Measurements from ENCODE around the gene NT5C1A.

Gene NT5C1A

DNA sequence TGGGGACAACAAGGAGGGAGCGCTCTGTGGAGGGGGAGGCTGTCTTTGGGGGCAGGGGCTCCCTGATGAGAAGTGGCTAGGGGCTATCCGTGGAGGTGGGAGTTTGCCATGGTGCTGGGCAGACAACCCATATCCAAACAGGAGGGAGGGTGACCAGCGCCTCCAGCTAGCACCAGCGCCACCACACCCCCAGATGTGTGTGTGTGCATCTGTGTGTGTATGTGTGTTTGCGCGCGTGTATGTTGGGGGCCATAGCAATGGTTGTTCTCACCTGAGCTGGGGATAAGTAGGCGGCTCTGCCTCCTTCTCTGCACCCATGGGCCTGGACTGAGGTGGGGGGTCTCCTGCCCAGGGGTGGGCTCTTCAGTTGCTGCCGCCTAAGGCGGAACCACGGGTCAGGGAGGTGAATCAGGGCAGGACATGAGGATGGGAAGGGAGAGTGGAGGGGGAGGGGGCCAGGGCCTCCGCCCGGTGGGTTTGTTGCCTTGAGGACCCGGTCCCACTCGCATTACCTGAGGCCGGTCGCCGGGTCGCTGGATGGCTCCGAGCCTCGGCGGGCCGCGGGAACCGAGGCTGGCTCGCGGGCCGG lies 19.0 kb upstream of the NT5C1A start:
- H3K4me3 ChIP-seq (ENCODE audit: low read length): peak overlapping the region; percentile 38
- DNase-seq (ENCODE audit: low read depth, low spot score): no peak

DNA sequence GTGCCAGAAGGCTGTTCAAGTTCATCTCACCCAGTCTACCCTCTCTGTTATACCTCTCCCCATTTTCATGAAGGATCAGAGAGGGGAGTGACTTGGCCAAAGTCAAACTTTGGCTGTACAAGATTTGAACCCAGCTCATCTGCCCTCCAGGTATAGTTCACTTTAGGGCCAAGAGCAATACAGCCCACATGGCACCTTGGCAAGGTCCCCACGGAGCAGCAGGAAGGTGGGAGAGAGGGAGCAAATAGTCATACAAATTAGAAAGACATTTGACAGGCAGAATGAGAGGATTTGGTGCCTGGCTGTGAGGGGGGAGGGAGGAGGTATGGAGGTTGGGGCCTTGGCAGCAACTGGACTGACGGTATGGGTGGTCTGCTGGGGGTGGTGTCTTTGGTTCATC lies 18.3 kb upstream of the NT5C1A start:
- DNase-seq (ENCODE audit: low read depth, low spot score): no peak
- no peak overlapping the region for H3K4me3 ChIP-seq (ENCODE audit: low read length)

DNA sequence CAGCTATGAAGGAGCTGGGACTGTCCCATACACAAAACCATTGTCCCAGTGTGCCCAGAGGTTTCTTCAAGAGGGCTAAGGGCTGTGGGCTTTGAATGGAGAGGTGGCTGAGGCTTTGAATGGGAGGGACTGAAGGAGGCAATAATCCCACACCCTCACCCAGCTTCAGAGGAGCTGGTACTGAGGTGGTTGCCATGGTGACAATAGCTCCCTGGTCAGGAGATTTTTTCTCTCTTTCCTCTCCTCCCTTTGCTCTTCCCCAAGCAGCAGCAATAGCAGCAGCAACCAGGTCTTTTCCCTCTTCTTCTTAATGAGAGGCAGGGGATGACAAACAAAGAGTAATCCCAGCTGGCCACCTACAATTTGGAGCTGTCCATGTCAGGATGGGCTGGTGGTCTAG lies 17.7 kb upstream of the NT5C1A start:
- H3K4me3 ChIP-seq (ENCODE audit: low read length): no peak overlapping the region
- DNase-seq (ENCODE audit: low read depth, low spot score): no peak

DNA sequence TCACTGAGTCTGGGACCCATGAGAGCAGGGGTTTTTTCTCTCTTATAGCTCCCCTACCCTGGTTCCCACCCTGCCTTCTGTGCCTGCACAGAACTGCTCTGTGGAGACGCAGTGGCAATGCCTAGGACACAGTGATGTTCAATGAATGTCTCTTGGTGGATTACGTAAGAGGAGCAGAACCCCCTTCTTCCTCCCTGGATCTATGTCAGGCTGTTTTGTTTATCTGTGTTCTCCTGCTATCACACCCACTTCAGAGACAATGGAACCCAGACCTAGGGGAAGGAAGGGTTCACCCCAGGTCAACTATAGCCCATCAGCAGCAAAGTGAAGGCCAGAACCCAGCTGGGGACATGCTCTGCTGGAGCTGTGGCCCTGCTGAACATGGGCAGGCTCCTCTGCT lies 17.3 kb upstream of the NT5C1A start:
- no peak for DNase-seq (ENCODE audit: low read depth, low spot score)
- no peak overlapping the region for H3K4me3 ChIP-seq (ENCODE audit: low read length)

DNA sequence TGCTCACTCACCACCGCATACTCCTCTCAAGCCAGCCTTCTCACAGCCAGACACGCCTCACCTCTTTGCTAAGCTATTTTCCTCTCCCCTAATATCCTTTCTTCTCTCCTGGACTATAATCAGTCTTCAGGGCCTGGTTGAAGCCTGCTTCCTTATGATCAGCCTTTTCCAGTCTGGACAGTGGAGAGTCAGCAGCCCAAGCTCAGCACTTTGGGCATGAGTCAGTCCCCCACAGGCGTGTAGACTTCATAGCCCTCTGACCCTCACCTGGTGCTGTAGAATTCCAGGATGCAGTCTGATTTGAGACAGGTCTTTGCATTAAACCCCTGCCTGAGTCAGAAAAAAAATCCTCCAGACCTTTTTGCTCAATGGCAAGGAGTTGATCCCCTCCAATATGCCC lies 16.8 kb upstream of the NT5C1A start:
- no peak overlapping the region for H3K4me3 ChIP-seq (ENCODE audit: low read length)
- DNase-seq (ENCODE audit: low read depth, low spot score): no peak

DNA sequence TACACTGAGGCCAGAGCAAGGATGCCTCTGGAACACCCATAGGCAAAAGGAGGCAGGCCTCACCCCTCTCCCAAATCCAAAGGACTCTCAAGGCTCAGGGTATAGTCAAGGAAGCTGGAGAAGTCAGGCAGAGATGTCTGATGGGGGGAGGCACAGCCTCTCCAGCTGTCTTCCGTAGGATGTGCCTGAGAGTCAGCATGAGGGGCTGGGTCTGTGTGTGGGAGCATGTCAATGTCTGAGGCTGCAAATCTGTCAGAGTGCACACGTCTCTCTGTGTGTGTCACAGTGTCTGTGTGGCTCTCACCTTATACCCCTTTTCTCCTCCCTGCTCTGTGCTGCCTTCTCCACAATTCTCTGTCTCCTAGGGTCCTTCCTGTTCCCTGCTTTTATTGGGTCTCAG lies 15.3 kb upstream of the NT5C1A start:
- DNase-seq (ENCODE audit: low read depth, low spot score): no peak
- no peak overlapping the region for H3K4me3 ChIP-seq (ENCODE audit: low read length)

DNA sequence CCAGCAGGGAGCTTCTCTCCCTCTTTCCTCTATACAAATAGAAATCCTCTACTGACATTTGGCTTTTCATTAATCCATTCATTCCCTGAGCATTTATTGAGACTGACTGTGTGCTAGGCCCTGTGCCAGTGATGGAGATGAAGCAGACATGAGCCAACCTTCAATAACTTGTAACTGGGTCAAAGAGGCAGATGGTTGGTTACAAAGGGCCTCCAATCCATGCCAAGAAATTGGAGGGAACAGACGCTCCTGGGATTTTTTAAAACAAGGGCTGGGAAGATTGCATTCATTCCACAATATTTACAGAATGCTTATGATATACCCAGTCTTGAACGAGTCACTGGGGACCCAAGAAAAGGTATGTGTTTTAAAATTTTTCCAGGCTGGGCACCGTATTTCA lies 13.2 kb upstream of the NT5C1A start:
- no peak overlapping the region for H3K4me3 ChIP-seq (ENCODE audit: low read length)
- DNase-seq (ENCODE audit: low read depth, low spot score): no peak

DNA sequence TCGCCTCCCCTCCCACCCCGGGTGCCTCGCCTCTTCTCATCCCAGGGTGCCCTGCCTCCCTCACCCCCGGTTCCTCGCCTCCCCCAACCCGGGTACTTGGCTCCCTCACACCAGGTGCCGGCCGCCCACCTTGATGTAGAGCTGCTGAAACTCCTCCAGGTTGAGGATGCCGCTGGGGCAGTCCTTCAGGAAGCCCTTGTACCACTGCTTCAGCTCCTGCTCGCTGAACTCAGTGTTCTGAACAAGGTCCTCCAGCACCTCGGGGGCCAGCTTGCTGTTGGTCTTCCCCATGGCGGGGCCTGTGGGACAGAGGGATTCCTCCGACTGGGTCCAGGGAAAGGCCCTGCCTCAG lies 12.4 kb upstream of the NT5C1A start:
- no peak for DNase-seq (ENCODE audit: low read depth, low spot score)
- no peak overlapping the region for H3K4me3 ChIP-seq (ENCODE audit: low read length)

DNA sequence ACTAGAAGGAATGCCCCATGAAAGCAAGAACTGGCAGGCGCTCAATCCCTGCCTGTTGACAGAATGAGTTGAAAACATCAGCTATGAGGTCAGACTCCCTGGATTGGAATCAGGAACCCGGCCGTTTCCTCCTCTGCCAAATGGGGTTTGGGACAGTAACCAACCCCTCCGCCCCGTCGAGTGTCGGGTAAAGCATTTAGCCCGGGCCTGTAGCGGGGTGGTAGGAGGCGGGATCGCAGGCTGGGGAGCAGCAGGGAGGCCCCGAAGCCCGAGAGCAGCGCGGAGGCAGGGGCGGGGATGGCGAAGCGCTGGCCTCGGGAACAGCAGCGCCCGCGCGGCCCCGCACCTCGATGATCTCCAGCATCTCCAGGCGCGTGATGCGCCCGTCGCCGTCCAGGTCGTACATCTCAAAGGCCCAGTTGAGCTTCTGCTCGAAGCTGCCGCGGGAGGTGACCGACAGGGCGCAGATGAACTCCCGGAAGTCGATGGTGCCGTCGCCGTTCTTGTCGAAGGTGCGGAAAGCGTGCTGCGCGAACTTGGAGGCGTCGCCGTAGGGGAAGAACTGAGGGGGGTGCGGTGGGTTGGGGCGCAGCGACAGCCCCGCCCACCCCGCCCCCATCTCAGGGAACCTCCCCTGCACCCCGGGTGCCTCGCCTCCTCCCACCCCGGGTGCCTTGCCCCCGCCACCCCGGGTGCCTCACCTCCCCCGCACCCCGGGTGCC lies 11.8 kb upstream of the NT5C1A start:
- no peak for DNase-seq (ENCODE audit: low read depth, low spot score)
- H3K4me3 ChIP-seq (ENCODE audit: low read length): no peak overlapping the region

DNA sequence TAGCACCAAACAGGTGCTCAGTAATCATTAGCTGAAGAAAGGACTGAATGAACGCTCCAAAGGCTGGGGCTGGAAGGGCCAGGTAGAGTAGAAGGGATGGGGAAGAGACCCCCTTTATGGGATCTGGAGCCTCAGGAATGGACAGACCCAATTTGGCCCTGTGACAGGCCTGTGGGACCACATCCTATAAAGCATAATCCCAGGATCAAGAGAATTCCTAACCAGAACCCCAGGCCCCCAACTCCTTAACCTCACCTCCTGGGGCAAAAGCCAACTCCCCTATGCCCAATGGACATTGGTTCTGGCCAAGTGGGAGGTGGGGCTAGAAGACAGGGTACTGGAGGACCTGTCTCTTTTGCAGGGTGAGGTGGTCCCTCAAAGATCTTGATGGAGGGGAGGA lies 10.1 kb upstream of the NT5C1A start:
- H3K4me3 ChIP-seq (ENCODE audit: low read length): no peak overlapping the region
- DNase-seq (ENCODE audit: low read depth, low spot score): no peak

DNA sequence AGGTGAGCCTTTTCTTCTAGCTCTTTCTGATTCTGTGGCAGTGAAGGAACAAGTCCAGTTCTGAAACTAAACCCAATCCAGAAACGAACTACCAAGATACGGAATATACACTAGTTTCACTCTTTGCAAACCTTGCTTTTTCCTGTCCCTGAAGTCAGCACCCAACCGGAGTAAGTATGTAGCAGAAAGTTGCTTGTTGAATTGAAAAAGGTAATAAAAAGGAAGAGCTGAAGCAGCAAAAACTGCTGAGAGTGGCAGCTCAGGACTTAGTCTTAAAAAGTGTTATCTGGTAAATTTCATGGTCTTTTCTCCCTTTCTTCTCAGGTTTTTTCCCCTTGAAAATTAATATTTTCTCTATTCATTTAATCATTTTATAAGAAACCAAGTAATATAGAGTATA lies 9.4 kb upstream of the NT5C1A start:
- DNase-seq (ENCODE audit: low read depth, low spot score): no peak
- H3K4me3 ChIP-seq (ENCODE audit: low read length): no peak overlapping the region

DNA sequence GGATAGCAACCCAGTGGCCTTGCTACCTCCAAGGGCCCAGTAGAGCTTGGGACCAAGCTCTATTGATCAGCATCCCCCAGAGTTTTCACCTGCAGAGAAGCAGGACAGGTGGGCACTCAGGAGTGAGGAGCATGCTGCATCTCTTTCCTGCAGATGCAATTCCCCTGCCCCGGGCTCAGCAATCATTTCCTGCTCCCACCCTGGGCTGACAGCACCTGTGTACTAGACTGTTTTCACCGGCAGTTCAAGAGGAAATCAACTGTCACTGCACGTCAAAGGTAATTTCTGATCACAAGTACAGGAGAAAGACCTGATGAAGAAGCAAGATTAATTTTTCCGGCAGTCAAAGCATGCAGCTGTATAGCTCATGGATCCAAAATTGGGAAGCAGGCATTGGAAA lies 8.8 kb upstream of the NT5C1A start:
- DNase-seq (ENCODE audit: low read depth, low spot score): peak; percentile 27
- no peak overlapping the region for H3K4me3 ChIP-seq (ENCODE audit: low read length)

DNA sequence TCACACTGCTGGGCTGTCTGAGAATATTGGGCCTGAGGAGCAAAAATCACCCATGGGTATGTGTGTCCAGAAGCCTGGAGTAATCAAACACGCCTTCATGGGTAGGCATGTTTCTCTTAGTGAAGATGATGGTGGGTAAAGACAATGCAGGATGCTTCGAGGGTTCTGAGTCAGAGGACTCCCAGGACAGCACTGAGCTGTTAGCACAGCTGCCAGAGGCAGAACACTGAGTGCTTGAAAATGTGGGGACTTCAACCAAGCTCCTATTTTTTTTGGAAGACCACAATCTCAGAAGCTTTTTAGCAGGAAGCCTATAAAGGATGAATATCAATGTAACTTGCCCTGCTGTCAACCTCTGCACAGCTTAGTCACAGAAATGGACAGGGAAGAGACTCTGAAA lies 7.9 kb upstream of the NT5C1A start:
- no peak overlapping the region for H3K4me3 ChIP-seq (ENCODE audit: low read length)
- no peak for DNase-seq (ENCODE audit: low read depth, low spot score)

DNA sequence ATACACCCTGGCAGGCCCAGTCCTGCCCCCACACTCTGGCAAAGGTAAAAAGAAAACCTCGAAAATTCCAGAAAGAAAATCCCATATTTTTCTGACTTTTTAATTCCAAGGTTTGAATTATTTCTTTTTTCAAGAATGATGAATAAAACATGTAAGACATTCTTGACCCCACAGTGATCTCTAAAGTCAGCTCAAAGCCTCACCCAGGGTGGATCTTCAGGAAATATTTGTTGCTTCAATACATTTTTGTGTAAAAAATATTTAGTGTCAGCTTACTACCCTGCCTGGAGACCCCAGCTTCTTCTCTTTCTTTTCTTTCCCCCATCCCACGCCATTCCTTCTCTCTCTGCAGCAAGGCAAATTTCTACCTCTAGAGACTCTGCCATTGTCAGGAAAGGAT lies 7.0 kb upstream of the NT5C1A start:
- H3K4me3 ChIP-seq (ENCODE audit: low read length): no peak overlapping the region
- no peak for DNase-seq (ENCODE audit: low read depth, low spot score)

DNA sequence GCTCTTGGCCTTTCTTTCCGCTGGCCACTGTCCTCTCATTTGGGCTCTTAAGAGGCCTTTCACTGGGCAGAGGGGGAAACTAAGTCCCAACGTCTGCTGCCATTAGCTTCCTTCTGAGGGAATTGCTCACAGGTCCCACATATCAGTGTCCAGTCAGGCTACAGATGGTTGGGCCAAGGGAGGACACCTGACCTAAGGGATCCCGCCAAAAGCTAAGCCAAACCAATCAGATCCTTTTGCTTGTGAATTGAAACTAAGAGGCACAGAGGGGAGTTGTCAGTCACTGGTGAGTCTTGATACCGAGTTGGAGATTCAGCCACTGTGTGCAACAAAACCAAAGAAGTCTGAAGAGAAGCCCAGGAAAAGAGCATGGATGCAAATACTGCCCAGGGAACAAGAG lies 5.7 kb upstream of the NT5C1A start:
- no peak for DNase-seq (ENCODE audit: low read depth, low spot score)
- no peak overlapping the region for H3K4me3 ChIP-seq (ENCODE audit: low read length)

DNA sequence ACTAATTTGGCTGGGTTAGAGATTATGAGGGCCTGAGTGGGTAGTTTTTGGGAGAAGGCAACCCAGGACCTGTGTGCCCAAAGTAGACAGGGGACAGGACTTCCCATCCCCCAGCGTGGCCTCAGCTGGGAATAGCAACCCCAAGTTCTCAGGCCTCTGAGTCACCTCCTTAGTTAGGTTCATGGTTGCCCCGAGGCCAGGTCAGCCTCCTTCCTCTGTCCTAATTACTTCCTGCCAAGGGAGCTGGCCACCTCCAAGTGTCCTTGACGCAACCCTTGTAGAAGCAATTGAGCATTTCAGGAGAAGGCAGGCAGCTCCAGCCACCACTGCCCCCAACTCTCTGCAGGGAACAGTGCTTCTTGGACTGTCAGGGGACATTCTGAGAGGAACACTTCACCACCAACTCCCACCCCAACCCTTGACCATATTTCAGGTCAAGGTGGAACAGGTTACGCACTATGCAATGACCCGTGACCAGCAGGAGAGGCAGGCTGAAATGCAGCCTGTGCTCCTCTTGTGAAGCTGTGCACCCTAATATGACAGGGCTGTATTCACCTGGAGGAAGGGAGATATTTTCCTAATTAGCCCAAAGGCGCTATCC lies 5.1 kb upstream of the NT5C1A start:
- no peak for DNase-seq (ENCODE audit: low read depth, low spot score)
- H3K4me3 ChIP-seq (ENCODE audit: low read length): no peak overlapping the region

DNA sequence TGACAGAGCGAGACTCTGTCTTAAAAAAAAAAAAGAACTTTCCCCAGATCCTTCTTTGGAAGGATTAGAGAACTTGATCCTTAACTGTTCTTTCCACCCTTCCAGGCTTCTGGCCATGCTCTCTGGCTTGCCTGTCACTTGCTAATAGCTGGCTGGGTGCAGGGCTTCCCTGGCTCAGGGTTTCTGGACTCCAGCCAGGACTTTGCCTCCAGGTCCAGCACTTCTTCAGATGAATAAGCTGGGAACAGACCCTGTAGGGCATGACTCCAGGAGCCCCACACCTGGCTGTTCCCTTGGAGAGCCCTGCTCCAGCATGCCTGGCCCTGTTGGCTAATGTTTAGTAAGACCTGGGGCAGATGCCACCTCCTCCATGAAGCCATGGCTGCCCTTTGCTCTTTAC lies 3.3 kb upstream of the NT5C1A start:
- no peak overlapping the region for H3K4me3 ChIP-seq (ENCODE audit: low read length)
- DNase-seq (ENCODE audit: low read depth, low spot score): no peak

DNA sequence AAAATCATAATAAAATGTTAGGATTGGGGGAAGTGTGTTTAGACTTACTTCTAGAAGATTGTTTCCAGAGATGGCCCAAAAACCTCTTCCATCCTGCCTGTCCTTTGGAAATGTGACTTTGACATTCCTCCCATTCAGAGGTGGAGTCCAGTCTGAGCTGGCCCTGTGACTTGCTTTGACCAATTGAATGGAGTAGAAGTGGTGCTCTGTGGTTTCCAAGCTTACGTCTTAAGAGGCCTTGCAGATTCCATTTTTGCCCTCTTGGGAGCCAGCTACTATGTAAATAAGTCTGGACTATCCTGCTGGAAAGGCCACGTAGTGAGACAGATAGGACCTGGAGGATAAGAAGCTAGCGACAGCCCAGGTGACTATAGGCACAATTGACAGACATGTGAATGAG lies 1.3 kb upstream of the NT5C1A start:
- H3K4me3 ChIP-seq (ENCODE audit: low read length): no peak overlapping the region
- DNase-seq (ENCODE audit: low read depth, low spot score): no peak

DNA sequence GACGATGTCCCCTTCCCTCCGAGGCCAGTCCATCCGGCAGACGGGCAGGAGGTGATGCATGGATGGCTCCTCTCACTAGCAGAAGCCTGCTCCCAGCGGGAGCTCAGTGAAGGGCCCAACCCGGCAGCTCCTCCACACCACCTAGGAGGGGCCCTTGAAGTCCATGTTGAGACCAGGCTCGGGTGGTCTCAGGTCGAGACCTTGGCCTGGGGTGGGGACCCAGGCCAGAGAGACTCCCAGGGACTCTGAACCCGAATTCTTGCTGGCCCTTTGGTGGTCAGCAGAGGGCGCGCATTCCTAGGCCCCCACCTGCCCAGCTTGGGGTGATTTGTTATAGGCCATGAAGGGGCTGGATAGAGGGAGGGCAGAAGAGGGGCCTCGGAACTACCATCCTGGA lies 642 bp upstream of the NT5C1A start:
- DNase-seq (ENCODE audit: low read depth, low spot score): no peak
- H3K4me3 ChIP-seq (ENCODE audit: low read length): no peak overlapping the region

DNA sequence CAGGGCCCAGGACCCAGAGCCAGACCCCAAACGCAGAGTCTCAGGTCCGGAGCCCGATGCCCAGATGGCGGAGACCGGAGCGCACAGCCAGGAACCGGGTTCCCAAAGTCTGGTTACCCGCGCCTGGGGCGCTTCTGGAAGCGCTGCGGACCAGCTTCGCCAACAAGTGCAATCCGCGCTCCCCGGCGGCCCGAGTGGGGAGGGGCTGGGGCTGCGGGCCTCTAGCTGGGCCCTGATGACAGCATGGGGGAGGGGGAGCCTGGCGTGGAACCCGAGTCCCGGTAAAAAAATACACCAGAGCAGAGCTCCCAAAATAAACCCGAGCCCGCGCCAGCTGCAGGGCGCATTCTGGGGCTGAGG lies 494 bp downstream of the NT5C1A start:
- DNase-seq (ENCODE audit: low read depth, low spot score): no peak
- peak overlapping the region; percentile 27 for H3K4me3 ChIP-seq (ENCODE audit: low read length)

DNA sequence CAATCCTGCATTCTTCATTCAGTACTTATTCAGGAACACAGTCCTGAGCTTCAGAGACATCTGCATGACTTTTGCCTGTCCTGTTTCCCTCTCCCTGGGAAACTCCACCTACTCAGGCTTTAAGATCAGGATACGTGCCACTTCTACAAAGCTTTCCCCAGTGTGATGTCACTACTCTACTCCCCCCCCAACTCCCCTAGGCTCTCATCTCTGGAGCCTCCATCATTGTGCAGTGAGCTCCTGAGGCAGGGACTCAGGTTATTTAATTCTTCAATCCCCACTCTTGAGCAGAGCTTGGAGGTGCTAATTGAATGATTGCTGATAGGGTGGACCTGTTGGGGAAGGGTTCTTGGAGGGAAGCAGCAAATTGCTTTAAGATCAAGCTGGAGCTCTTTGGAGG lies 1.2 kb downstream of the NT5C1A start:
- no peak for DNase-seq (ENCODE audit: low read depth, low spot score)
- no peak overlapping the region for H3K4me3 ChIP-seq (ENCODE audit: low read length)
